A549 (cell line): ENCODE results near the gene OR10A4.

Experiments
- CEBPB ChIP-seq, 2 experiments: fragments of >200 bp in 1 of 2; sonication (Bioruptor Twin) in 1 of 2; formaldehyde crosslinking in 1 of 2; IDR thresholded peaks; 2 replicates each; pipeline ENCODE4 v1.6.1; 2012 to 2016
- CHD4 ChIP-seq: fragments of 200-600 bp; sonication (generic); IDR thresholded peaks from 2 replicates; pipeline ENCODE4 v1.6.1; 2016; ENCODE audit warnings: antibody characterized with exemption, mild to moderate bottlenecking, borderline replicate concordance
- CTCF ChIP-seq: fragments of >200 bp; sonication (Bioruptor Twin); formaldehyde crosslinking; IDR thresholded peaks from 3 replicates; pipeline ENCODE4 v1.5.1; 2016
- HMGXB4 ChIP-seq: fragments of 250-450 bp; sonication (Bioruptor Pico); IDR thresholded peaks from 2 replicates; pipeline ENCODE4 v1.5.0; 2021; ENCODE audit warnings: mild to moderate bottlenecking, moderate library complexity, borderline replicate concordance
- JUN ChIP-seq, 2 experiments: fragments of >200 bp; sonication (Bioruptor Twin); formaldehyde crosslinking; IDR thresholded peaks; 2 replicates in 1 of 2; 3 replicates in 1 of 2; pipeline ENCODE4 v1.6.1; 2016 to 2017
- JUNB ChIP-seq: fragments of >200 bp; sonication (Bioruptor Twin); formaldehyde crosslinking; IDR thresholded peaks from 2 replicates; pipeline ENCODE4 v1.6.1; 2016
- MAFK ChIP-seq: fragments of 450-650 bp; IDR thresholded peaks from 2 replicates; pipeline ENCODE4 v1.6.1; 2014; ENCODE audit not compliant: partially characterized antibody
- MAZ ChIP-seq: fragments of 150-350 bp; IDR thresholded peaks from 2 replicates; pipeline ENCODE4 v1.6.1; 2014; ENCODE audit warnings: antibody characterized with exemption, low read depth, low read length, borderline replicate concordance
- POLR2A ChIP-seq: IDR thresholded peaks from 2 replicates; pipeline ENCODE4 v1.6.1; 2012; ENCODE audit warnings: mild to moderate bottlenecking, low read length
- RARB ChIP-seq: fragments of 250-450 bp; sonication (Bioruptor Pico); IDR thresholded peaks from 2 replicates; pipeline ENCODE4 v1.8.0; 2021; ENCODE audit warnings: mild to moderate bottlenecking, moderate library complexity
- USF2 ChIP-seq: fragments of 450-650 bp; IDR thresholded peaks from 2 replicates; pipeline ENCODE4 v1.6.1; 2014; ENCODE audit warnings: antibody characterized with exemption

GRCh38 chr11:6841694-6842093, 34.7 kb upstream of the OR10A4 start:
- no peak for TF ChIP-seq CEBPB (IDR thresholded peaks at IDR 0.05)
- TF ChIP-seq JUNB = no peak
- TF ChIP-seq POLR2A = no peak
- TF ChIP-seq CHD4 = no peak
- no peak for TF ChIP-seq CTCF
- TF ChIP-seq USF2 = no peak
- no peak for TF ChIP-seq JUN (IDR thresholded peaks at IDR 0.05)
- TF ChIP-seq RARB (CRISPR knock-in tag) = no peak
- TF ChIP-seq MAFK = no peak
- TF ChIP-seq MAZ = no peak
- TF ChIP-seq HMGXB4 (CRISPR knock-in tag) = no peak
